Measurements from ENCODE around the gene WDR70.

WDR70 gene

DNA sequence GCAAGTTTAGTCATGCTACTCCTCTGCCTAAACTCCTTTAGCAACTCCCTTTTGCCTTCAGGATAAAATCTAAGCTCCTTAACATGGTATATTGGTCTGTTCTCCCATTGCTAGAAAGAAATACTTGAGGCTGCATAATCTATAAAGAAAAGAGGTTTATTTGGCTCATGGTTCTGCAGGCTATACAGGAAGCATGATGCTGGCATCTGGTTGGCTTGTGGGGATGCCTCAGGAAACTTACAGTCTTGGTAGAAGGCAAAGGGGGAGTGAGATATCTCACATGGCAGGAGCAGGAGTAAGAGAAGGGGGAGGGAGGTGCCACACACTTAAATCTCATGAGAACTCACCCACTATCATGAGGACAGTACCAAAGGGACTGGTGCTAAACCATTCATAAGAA lies 315.7 kb downstream of the WDR70 start:
- no peak for DNase-seq

DNA sequence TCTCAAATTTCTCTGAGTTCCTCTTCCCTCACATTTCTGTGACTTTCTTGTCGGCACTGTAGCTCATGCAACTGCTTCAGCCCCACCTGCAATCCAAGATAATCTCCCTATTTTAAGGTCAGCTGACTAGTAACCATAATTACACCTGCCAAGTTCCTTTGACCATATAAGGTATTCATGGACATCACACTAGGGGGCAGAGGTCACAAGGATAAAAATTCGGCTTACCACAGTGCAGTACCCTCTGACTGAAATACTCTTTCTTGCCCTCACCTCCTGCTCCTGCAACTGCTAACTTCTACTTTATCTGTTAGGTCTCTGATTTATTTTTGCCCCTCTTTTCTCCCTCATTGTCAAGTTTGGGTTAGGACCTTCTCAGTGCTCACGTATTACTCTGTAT lies 316.5 kb downstream of the WDR70 start:
- no peak for DNase-seq

DNA sequence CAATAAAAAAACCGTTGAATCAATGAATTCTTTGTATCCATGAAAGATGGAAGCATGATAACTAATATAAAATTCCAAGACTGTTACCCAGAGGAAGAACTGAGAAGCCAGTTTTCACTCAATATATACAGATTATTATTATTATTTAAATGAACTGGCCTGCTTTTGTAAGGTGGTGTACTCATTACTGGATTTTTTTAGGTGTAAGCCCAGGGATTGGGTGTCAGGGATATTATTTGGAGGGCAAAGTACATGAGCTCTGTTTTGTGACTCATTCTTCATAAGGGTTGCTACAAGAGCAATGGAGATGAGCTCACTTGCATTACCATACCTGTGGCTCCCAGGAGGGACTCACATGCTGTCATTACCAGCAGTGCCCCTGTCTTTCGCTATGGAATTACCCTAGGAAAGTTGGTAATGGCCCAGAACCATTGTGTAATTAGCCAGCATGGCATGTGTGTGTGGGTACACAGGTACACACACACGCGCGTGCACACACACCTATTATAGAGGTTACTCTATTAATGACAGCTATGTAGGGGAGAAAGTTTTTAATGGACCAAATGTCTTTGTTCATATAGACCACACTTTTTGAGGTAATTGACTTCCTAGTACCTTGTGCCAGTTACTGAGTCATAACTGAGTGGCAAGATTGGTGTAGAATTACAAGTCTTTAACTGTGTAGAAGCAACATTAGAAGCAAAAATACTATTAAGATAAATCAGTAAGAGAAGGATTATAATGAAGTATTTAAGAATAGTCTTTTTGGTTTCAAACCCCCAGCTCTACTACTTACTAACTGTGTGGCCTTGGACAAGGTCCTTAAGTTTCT lies 317.3 kb downstream of the WDR70 start:
- no peak for DNase-seq

DNA sequence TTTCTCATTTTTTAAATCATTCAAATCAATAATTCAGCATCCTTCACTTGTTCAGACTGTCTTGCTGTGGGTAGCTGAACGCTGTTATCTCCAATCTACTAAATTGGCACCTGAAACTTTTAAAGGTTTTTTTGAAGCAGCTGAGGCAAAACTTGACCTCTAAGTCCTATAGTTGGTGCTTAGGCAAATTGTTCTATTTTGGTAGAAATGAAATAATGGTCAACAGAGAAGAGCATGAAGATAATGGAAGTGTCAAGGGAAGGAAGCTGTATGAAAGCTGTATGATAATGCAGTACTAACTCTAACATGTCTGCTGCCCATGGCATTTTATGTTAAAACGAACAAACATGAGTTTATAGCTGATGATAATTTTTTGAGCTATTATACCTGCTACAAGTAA lies 322.8 kb downstream of the WDR70 start:
- no peak for DNase-seq

DNA sequence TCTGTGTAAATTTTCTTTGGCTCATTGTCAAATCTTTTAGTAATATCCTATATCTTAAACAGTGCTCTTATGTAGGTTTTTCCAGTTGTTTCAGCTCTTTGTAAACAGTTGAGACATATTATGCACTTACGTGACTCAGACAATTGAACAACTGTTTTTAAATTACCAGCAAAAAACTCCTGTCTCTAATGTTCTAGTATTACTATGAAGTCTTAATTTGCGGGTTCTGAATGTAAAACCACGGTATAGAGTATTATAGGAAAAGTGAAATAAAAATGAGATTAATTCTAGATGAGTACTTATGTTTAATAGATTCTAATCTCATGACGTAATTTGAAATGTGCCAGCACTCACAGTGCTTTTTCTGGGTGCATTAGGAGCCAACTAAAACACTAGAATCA lies 324.7 kb downstream of the WDR70 start:
- DNase-seq: no peak

DNA sequence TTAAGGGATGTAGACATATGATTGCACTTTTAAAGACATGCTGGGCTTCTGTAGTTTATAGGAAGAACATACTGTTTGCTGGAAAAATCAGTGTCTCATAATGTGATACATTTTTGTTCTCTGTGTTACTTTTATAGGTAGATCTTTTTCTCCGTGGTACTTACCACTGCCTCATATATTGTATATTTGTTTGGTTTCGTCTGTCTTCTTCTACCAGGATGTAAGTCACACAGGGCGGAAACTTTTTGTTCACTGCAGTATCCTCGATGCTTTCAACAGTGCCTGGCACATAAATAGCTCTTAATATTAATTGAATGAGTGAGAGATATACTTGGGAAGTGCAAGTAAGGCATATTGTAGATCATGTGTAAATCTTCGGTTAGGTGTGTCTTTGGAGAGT lies 325.3 kb downstream of the WDR70 start:
- no peak for DNase-seq

DNA sequence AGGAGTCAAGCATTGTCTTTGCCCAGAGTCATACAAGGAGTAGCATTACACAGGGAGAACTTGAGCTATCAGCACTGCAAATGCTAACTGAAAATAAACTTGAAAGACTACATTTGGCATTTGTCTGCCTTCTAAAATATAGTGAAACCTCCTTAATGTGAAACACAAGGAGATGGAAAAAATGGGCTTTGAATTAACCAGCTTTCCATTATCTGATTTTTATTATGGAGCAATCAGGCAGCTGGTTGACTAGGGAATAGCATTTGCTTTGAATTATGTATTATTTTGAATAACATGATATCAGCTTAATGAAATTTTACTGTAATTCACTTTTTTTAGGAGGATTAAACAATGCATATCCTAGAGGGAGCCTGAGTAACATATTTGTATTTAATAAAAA lies 329.9 kb downstream of the WDR70 start:
- DNase-seq: no peak

DNA sequence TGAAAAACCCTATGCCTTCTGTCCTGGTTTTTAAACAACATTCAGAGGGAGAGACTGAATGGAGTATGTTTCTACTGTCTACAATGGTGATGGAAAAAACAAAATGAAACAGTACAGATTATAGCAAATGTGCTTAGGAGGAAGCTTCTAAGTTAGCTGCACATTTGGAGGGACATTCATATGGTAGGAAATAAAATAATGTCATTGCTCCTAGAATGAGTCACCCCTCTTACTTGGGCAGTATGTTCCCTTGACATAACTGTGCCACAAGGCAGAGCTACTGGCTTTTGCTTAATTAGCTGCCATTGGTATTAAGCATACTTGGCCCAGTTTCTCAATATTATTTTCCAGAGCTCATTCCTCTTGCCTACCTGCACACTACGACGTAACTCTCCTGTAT lies 331.8 kb downstream of the WDR70 start:
- DNase-seq: no peak

DNA sequence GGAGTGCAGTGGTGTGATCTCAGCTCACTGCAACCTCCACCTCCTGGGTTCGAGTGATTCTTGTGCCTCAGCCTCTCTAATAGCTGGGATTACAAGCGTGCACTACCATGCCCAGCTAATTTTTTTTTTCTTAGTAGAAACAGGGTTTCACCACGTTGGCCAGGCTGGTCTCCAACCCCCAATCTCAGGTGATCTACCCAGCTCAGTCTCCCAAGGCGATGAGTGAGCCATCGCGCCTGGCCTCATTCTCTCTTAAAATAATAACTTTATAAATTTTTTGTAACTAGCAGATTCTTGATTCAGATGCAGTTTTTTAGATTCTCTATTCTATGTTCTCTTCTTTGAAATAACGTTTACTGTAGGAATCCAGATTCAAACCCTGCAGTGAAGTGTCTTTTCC lies 333.6 kb downstream of the WDR70 start:
- DNase-seq: no peak

DNA sequence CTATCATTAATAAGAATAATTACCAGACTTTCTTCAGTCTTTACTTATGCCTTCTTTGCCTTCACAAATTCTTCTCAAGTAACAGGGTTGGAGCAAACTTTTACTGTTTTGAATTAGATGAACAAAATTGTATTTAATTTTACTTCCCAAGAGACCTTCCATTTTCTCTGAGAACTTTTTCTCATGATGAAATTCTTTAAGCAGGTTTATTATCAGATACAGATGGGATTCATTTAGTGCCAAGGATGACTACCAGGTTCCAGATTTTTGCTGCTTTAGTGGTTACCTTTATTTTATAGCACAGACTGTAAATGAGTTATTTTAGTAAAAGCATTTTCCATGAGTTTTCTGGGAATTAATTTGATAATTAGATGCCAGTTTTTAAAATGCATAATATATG lies 335.6 kb downstream of the WDR70 start:
- DNase-seq: no peak

DNA sequence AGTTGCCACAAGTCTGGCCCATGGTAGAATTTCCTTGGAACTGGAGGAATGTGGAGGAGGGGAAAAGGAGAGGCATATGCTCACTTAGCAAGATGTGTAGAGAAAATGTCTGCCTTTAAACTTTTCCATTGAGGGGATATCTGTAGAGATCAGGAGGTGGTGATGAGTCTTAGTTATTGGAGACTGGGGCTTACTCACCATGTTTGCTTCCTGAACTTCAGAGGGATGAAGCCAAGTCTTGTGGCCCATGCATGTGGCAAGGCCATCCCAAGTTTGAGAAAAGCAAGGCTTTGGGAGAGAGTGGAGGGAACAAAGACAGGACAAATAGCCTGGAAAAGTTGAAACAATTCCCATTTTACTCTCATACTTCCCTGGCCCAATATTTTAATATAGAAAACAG lies 336.2 kb downstream of the WDR70 start:
- DNase-seq: no peak

DNA sequence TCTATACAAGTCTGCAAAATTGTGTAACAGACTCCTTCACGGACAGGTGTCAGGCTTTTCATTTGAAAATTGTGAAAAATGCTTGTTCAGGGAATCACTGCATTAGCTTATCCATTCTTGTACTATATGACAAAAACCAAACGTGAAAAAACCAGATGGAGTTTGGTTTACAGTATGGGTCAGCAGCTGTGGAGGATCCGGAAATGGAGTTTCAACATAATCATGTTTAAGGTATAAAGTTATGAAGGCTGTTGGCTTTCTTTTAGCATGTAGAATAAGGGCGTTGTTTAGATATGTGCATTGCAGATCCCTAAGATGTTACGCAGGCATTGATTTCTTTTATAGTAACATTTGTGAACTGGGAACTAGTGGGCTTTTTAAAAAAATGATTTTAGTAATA lies 336.9 kb downstream of the WDR70 start:
- no peak for DNase-seq

DNA sequence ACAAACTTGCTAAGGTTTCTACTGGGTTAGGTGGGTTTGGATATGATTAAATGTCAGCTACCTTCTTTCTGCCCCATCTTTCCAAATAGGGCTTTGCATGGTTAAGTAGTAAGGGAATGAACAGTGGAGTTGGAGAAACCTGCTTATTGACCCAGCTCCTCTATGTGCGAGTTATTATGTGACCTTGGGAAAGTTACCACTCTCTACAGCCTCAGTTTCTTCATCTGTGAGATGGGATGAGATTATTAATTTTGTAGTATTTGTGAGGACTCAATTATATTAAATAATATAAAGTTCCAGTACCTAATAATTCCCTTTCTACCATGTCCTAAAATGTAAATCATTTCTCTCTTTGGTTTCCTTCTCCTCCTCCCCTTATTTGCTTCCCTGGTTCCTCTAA lies 337.3 kb downstream of the WDR70 start:
- no peak for DNase-seq

DNA sequence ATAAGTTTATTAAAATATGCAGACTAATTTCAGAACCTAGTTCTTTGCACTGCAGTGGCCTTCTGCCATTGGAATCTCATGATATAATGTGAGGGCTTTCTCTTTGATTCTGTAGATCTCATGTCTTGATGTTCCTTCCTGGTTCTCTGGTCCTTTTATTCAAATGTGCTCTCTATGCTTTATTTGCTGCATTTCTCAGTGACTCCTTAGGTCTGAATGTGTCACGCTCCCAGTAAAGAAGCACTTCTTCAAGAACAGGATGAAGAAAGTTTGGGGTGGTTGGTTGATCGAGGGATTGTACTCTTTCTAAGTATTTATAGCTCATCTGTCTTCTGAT lies 338.1 kb downstream of the WDR70 start:
- no peak for DNase-seq

DNA sequence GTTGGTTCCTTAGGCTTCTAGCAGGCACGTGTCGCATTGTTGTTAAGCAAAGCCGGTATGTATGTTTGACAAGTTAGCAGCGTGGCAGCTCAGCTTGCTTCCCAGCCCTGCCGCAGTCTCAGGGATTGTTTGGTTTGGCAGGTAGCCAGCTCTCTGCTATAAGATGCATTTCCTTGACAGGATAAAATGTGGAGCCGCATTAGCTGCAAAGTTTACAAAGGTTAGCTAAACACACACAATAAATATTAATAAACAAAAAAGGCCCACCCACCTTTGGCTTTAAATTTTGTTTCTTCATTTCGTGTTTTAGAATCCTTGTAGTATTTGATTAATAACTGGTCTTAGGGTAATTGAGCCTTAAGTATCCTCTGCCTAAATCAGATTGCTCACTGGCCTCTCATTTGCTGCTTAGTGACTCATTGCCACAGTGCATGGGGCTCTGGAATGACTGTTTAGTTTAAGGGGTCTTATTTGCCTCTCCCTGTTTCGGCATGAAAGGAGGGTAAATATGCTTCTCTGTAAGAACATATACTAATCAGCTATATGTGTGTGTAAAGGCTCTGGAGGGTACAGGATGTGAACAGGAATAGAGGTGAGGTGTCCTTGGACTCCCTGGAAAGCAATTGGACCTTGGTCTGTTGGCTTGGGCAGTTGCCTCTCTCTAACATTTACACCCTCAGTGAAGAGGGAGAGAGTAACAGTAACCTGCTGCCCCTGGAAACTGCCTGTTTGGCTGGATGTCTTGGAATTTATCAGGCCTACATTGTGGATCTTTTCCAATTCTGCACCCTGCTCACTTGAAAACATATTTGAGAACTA lies 338.7 kb downstream of the WDR70 start:
- DNase-seq: peak; percentile 88 to 94

DNA sequence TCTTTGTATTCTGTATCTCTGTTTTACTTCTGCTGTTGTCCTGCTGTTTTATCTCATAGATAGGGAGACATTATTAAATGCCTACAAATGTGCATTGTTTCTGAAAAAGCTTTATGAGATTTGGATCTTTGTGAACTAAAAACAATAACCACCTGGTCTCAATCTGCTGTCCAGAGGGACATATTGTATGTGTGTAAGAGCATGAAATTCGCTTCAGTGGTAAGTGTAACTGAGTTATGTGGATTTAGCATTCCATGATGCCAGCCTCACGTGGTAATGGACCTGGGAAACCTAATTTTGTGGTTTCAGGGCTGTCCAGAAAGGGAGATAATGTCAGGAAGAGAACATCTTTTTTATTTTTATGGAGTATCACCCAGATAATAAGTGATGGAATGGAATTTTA lies 341.4 kb downstream of the WDR70 start:
- no peak for DNase-seq

DNA sequence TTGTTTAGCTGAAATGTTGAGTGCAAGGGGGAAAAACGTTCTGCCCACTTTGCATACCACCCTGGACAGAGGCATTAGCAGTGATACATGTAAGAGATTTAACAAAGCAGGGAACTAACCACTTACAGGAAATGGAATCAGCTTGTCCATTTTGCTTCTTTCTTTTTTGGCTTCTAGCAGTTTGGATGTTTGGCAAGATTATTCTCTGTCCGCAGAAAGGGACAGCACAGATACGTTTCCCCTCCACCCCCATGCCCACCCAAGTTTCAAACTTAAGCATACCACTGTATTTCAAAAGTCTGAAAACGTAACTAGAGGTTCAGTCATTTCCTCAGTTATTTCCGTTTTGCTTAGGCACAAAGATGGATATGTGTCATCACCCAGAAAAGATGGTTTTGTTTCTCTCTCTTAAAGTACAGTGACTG lies 342.3 kb downstream of the WDR70 start:
- no peak for DNase-seq

DNA sequence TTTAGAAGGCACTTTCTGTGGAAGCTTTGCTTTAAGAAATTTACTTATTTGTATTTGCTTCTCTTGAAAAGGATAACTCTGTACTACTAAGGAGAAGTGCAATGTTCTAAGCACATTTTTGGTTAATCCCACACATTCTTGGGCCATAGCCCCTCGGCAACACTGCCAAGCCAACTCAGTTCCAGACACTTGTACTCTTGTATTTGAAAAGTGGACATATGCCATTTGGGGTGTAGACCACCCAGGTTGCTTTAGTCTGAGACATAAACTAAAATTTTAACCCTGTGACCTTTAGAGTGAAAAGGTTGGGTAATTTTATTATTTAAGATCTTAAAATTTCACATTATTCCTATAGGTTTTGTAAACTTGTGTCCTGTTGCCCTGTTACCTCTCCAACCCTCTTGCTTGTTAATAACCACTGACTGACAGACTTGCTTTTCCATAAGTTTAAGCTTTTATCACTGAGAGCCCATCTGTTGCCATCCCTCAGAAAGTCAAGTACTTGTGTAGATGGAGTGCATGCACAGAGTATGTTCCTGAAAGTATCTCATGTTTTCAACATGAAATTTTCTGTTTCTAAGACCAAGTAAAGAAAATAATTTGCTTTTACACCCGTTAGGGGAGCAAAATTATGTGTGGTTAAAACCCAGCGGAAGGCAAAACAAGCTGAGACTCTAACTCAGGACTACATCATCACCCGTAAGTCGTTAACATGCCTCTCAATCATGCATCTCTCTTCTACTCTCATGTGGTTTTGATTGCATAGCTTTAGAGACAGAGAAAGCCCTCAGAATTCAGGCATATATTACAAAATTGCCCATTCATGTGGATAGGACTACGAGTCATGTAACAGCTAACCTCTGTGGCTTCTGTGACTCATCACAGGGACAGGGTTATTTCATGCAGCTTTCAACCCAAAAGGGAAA lies 343.4 kb downstream of the WDR70 start:
- no peak for DNase-seq

DNA sequence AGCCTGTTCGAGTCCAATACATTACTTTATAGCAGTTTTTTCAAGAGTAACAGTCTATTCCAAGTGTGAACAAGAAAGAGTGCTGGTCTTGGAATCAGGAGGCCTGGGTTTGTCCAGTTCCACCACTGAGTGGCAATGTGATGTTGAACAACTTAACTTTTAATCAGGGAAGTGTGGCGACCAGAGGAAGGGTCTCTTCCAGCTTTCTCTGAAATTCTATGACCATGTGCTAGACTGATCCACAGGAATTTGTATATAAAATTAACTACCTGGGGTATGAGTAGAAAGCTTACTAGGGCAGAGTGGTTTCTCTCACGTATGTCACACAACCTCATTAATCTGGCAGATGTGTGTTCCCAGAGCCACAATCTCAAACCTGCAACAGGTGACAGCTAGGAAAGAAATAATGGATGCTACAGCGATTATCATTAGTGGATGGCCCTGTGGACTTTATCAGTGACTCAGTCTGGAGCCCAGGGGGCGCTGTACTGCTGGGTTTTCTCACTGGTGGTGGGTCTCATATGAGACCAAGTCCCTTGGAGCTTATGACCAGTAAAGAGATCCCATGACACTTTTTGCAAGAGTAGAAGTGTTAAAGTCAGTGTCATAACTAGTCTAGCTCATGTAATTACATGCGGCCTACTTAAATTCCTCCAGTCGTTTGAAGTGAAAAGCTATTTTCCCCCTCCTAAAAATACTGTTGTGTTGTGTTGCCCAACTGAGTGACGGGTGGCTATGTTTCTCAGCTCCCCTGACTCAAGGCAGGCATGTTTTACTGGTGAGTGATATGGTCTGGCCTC lies 344.2 kb downstream of the WDR70 start:
- DNase-seq: peak; percentile 11 to 17

DNA sequence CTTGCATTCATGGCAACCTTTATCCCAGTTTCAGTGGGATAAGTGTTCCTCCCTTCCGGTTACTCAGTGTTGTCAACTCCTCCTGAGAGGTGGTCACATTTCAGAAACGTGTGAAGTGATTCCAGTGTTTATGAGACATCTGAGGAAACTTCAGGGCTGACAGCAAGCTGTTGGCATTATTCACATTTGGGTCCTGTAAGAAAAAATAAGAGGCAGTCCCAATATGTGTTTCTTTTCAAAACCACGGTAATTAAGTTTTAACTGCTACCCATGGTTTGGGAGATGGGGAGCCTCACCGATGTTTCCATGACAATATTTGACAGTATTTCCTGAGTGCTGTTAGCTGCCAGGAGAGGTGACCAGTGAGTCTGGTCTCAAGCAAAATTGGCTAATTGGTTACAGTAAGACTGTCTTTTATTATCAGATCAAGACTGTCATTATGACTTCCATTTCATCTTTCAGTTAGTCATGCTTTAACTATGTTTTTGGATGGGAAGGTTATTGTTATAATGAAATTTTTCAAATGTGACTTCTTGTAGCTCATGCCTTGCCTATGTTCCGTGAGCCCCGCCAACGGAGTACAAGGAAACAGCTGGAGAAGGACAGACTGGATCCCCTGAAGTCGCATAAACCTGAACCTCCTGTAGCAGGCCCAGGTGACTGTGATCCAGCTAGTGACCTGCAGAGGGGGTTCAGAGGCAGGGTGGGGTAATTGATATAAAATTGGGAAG lies 345.4 kb downstream of the WDR70 start:
- no peak for DNase-seq

DNA sequence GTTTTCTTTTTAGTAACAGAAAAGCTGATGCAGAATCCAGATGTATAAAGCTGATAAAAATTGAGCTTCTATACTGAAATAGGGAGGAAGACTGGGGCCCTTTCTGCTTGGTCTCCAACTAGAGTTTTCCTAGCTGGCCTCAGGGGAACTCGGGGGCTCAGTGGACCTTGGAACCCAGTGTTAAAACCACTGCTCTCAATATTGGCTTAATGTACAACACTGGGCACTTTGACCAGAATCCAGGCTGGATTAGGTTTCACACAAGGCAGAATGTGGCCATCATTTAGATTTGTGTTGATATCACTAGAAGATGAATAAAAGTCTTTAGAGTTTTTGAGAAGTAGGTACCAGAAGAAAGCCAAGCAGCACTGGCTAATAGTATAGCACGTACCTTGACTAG lies 346.1 kb downstream of the WDR70 start:
- no peak for DNase-seq

DNA sequence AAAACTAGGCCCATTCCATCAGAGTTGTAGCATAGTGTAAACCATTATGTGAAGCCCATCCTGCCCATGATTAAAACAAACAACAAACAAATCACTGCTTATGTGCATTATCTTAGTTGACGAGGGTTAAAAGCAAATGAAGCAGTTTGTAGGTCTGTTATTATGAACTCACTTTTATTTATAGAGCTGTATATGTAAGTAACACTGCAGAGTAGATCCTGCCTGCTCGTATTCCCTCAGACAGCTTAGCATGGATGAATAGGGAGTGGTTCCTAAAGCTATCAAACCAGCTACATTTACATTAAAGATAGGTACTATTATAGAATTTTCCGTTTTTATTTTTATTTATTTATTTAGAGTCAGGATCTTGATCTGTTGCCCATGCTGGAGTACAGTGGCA lies 348.1 kb downstream of the WDR70 start:
- no peak for DNase-seq

Measured in SHP77 (cell line).